SK-N-SH (cell line): ENCODE results near the gene RXFP3. TPM values are rescaled to one million over a fixed set of nuclear protein-coding genes. Genes with fewer than 3 reads are reported as not detected.

Experiments
- CTCF ChIA-PET: fragments of 300-600, 350-600 bp; formaldehyde crosslinking; extraction: SDS; loops from one replicate; lab custom pipeline; 2021; lab: Yijun Ruan, JAX
- POLR2A ChIA-PET: fragments of 350-600 bp; sonication (Branson Sonifier 250); formaldehyde crosslinking; extraction: SDS; loops from one replicate; lab custom pipeline; 2020; ENCODE audit warnings: antibody characterized with exemption, inconsistent platforms; lab: Yijun Ruan, JAX
- DNase-seq: peaks from one replicate; pipeline ENCODE4 v3.0.0; 2012
- H2AFZ ChIP-seq: fragments of 200-600 bp; sonication (generic); 2 replicates; pipeline ENCODE4 v1.8.1; 2016; ENCODE audit warnings: antibody characterized with exemption, mild to moderate bottlenecking, low read depth
- H3F3A ChIP-seq: fragments of 200-600 bp; sonication (generic); replicated peaks from 2 replicates; pipeline ENCODE3; 2016; ENCODE audit warnings: antibody characterized with exemption, mild to moderate bottlenecking; ENCODE audit not compliant: insufficient read depth
- H3K27ac ChIP-seq, 2 experiments: fragments of 200-500 bp in 1 of 2; fragments of 200-600 bp in 1 of 2; sonication (Bioruptor generic) in 1 of 2; sonication (generic), shearing (Covaris generic) in 1 of 2; 2 replicates each; pipeline versions ENCODE4 v1.5.1 to v1.6.1; 2014 to 2016; ENCODE audit warnings: low read depth in 2 of 2, inconsistent platforms in 1 of 2, low read length in 1 of 2, mild to moderate bottlenecking in 1 of 2, mixed read lengths in 1 of 2
- H3K27me3 ChIP-seq: fragments of 200-600 bp; sonication (generic), shearing (Covaris generic); 2 replicates; pipeline ENCODE4 v1.6.1; 2016; ENCODE audit warnings: mixed run types; ENCODE audit not compliant: insufficient read depth
- H3K36me3 ChIP-seq, 2 experiments: fragments of 200-500 bp in 1 of 2; fragments of 200-600 bp in 1 of 2; sonication (Bioruptor generic) in 1 of 2; sonication (generic) in 1 of 2; replicated peaks in 1 of 2; 2 replicates each; pipeline versions ENCODE3 to v1.5.1; 2014 to 2016; ENCODE audit warnings: low read length in 1 of 2, mild to moderate bottlenecking in 1 of 2; ENCODE audit not compliant: insufficient read depth in 2 of 2, control insufficient read depth in 1 of 2
- H3K4me1 ChIP-seq, 2 experiments: fragments of 200-500 bp in 1 of 2; fragments of 200-600 bp in 1 of 2; sonication (Bioruptor generic) in 1 of 2; sonication (generic), shearing (Covaris generic) in 1 of 2; 2 replicates each; pipeline versions ENCODE4 v1.5.1 to v1.6.1; 2014 to 2016; ENCODE audit warnings: low read depth in 1 of 2, low read length in 1 of 2, mixed run types in 1 of 2; ENCODE audit not compliant: insufficient read depth in 2 of 2, control insufficient read depth in 1 of 2
- H3K4me2 ChIP-seq: fragments of 200-600 bp; sonication (generic), shearing (Covaris generic); 2 replicates; pipeline ENCODE4 v1.6.1; 2017; ENCODE audit warnings: mixed run types
- H3K4me3 ChIP-seq, 2 experiments: fragments of 200-500 bp in 1 of 2; fragments of 200-600 bp in 1 of 2; sonication (Bioruptor generic) in 1 of 2; sonication (generic), shearing (Covaris generic) in 1 of 2; 2 replicates each; pipeline versions ENCODE4 v1.5.1 to v1.8.1; 2014 to 2016; ENCODE audit warnings: low read depth in 2 of 2, inconsistent platforms in 1 of 2, low read length in 1 of 2, mild to moderate bottlenecking in 1 of 2, mixed read lengths in 1 of 2, moderate library complexity in 1 of 2
- H3K79me2 ChIP-seq: fragments of 200-600 bp; sonication (generic); 2 replicates; pipeline ENCODE4 v1.8.1; 2017; ENCODE audit warnings: mild to moderate bottlenecking; ENCODE audit not compliant: insufficient read depth
- H3K9ac ChIP-seq: fragments of 200-600 bp; sonication (generic); 2 replicates; pipeline ENCODE4 v1.6.1; 2017; ENCODE audit warnings: mixed run types
- H3K9me2 ChIP-seq: fragments of 200-600 bp; sonication (generic); 2 replicates; pipeline ENCODE4 v1.6.1; 2017; ENCODE audit warnings: mixed run types
- H3K9me3 ChIP-seq: fragments of 200-600 bp; sonication (generic); 2 replicates; pipeline ENCODE4 v1.6.1; 2017; ENCODE audit warnings: mixed run types, mild to moderate bottlenecking, moderate library complexity
- H4K20me1 ChIP-seq: fragments of 200-600 bp; sonication (generic); 2 replicates; pipeline ENCODE4 v1.6.1; 2017; ENCODE audit warnings: mild to moderate bottlenecking, mixed run types; ENCODE audit not compliant: insufficient read depth
- CHD2 ChIP-seq: fragments of 150-350 bp; IDR thresholded peaks from 2 replicates; pipeline ENCODE4 v1.6.1; 2018; ENCODE audit warnings: low read length; ENCODE audit not compliant: partially characterized antibody
- ELF1 ChIP-seq: IDR thresholded peaks from 2 replicates; pipeline ENCODE4 v1.4.0; 2012
- EP300 ChIP-seq, 2 experiments: IDR thresholded peaks; 2 replicates each; pipeline versions ENCODE4 v1.4.0 to v1.6.1; 2012; ENCODE audit warnings: borderline replicate concordance in 1 of 2, low read depth in 1 of 2, low read length in 1 of 2
- EZH2phosphoT487 ChIP-seq: fragments of 200-600 bp; sonication (generic); IDR thresholded peaks from 2 replicates; pipeline ENCODE4 v1.6.1; 2017; ENCODE audit warnings: low read depth, mixed run types, mild to moderate bottlenecking, antibody characterized with exemption, moderate library complexity, borderline replicate concordance
- FOXM1 ChIP-seq: IDR thresholded peaks from 2 replicates; pipeline ENCODE4 v1.4.0; 2012; ENCODE audit warnings: low read depth, mild to moderate bottlenecking
- GABPA ChIP-seq: IDR thresholded peaks from 2 replicates; pipeline ENCODE4 v1.4.0; 2012; ENCODE audit warnings: low read depth, mild to moderate bottlenecking
- MXI1 ChIP-seq: IDR thresholded peaks from 2 replicates; pipeline ENCODE4 v1.6.1; 2012; ENCODE audit warnings: mild to moderate bottlenecking, low read depth, low read length, improper control_type of control experiment
- POLR2AphosphoS5 ChIP-seq: IDR thresholded peaks from 2 replicates; pipeline ENCODE4 v1.6.1; 2012; ENCODE audit warnings: low read depth, low read length
- RFX5 ChIP-seq: IDR thresholded peaks from 2 replicates; pipeline ENCODE4 v1.6.1; 2012; ENCODE audit warnings: mild to moderate bottlenecking, improper control_type of control experiment, low read length
- SIN3A ChIP-seq: IDR thresholded peaks from 2 replicates; pipeline ENCODE4 v1.6.1; 2012; ENCODE audit warnings: low read depth, mild to moderate bottlenecking, low read length, moderate library complexity, borderline replicate concordance
- SMC3 ChIP-seq: IDR thresholded peaks from 2 replicates; pipeline ENCODE4 v1.6.1; 2012; ENCODE audit warnings: low read depth, low read length, improper control_type of control experiment
- TEAD4 ChIP-seq: IDR thresholded peaks from 2 replicates; pipeline ENCODE4 v1.4.0; 2012; ENCODE audit warnings: mild to moderate bottlenecking, borderline replicate concordance; ENCODE audit not compliant: insufficient read depth
- YY1 ChIP-seq: IDR thresholded peaks from 2 replicates; pipeline ENCODE4 v1.4.0; 2012; ENCODE audit warnings: low read depth, mild to moderate bottlenecking
- WGBS: methylation state at CpG from one replicate; pipeline ENCODE4 v1.1.6; 2017; ENCODE audit warnings: low lambda C conversion rate; 5-methylcytosine and 5-hydroxymethylcytosine counted together
- polyA plus RNA-seq, 3 experiments: library from polyadenylated mRNA; depleted of rRNA; stranded (reverse); fragments of >200 nt; gene quantifications; 2 replicates each; pipeline ENCODE4 v1.2.3, GENCODE V29; 2012
- TF ChIP-seq, protein P1 (sequence below): fragments of 150-350 bp; IDR thresholded peaks from 2 replicates; pipeline ENCODE4 v1.6.1; 2017; ENCODE audit warnings: antibody characterized with exemption, low read length, low read depth, borderline replicate concordance
- TF ChIP-seq, protein P2 (sequence below): IDR thresholded peaks from 2 replicates; pipeline ENCODE4 v1.4.0; 2012; ENCODE audit warnings: low read depth
- TF ChIP-seq, protein P3 (sequence below): fragments of 150-350 bp; IDR thresholded peaks from 2 replicates; pipeline ENCODE4 v1.6.1; 2016; ENCODE audit warnings: mild to moderate bottlenecking, low read depth, low read length
- TF ChIP-seq, protein P4 (sequence below): IDR thresholded peaks from 2 replicates; pipeline ENCODE4 v1.4.0; 2012; ENCODE audit warnings: low read depth, borderline replicate concordance
- TF ChIP-seq, protein P5 (sequence below): IDR thresholded peaks from 2 replicates; pipeline ENCODE4 v1.4.0; 2012; ENCODE audit warnings: low read depth, borderline replicate concordance
- TF ChIP-seq, protein P6 (sequence below): fragments of 200-600 bp; sonication (generic); IDR thresholded peaks from 2 replicates; pipeline ENCODE4 v1.6.1; 2017; ENCODE audit warnings: antibody characterized with exemption, mild to moderate bottlenecking, moderate library complexity

Gene RXFP3
- polyA plus RNA-seq, 1 of the 3 experiments (the other 2 are of a cell fraction), result not detected

DNA sequence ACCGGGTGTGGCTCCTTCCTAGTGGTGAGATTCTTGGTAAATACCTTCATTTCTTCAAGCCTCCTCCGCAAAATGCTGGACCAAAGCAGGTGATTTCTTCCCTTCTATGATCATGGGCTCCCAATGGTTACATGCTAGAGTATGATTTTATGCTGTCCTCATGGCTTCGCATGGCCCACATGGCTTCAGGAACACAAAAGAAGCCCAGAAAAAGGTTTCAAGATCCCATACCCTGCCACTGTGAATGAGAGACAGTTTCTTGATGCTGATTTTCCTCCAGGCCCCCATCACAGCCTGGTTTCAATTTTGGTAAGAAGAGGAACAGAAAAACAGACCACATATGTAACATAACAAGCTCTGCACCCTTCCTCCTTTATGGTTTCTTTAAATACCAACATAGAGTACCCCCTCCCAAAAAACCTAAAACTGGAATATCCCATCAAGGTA is 2.4 kb upstream of the RXFP3 start:
- Histone ChIP-seq H3K36me3 (no peaks in the 10 kb centered on the region), H2AFZ (no peak overlapping the region), H3K27ac (no peak overlapping the region), H3F3A (no peaks in the 10 kb centered on the region), H3K9me3 (no peaks in the 10 kb centered on the region), H3K9me2 (no peaks in the 10 kb centered on the region), H3K79me2 (no peaks in the 10 kb centered on the region), H4K20me1 (0 out of 2 replicates have a peak, but pooled peaks cover 4% of the 10 kb centered on the region), H3K4me2 (no peak overlapping the region), H3K4me3 (no peak overlapping the region), H3K9ac (no peak overlapping the region), H3K4me1 (peaks cover 0 to 6% of the 10 kb centered on the region in 2 experiments; a peak in 1 of 4 replicates), H3K27me3 (peaks cover 26% of the 10 kb centered on the region)
- TF ChIP-seq, protein P1, sequence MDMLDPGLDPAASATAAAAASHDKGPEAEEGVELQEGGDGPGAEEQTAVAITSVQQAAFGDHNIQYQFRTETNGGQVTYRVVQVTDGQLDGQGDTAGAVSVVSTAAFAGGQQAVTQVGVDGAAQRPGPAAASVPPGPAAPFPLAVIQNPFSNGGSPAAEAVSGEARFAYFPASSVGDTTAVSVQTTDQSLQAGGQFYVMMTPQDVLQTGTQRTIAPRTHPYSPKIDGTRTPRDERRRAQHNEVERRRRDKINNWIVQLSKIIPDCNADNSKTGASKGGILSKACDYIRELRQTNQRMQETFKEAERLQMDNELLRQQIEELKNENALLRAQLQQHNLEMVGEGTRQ, result no peak
- TF ChIP-seq EP300 (IDR thresholded peaks at IDR 0.05; ENCODE audit: borderline replicate concordance in 1 of 2, low read depth in 1 of 2, low read length in 1 of 2) (no peak), TEAD4 (no peak), EZH2phosphoT487 (no peak), FOXM1 (no peak), ELF1 (no peak), SMC3 (no peak), POLR2AphosphoS5 (no peak), GABPA (no peak)
- TF ChIP-seq, protein P2, sequence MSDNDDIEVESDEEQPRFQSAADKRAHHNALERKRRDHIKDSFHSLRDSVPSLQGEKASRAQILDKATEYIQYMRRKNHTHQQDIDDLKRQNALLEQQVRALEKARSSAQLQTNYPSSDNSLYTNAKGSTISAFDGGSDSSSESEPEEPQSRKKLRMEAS, result no peak
- TF ChIP-seq, protein P3, sequence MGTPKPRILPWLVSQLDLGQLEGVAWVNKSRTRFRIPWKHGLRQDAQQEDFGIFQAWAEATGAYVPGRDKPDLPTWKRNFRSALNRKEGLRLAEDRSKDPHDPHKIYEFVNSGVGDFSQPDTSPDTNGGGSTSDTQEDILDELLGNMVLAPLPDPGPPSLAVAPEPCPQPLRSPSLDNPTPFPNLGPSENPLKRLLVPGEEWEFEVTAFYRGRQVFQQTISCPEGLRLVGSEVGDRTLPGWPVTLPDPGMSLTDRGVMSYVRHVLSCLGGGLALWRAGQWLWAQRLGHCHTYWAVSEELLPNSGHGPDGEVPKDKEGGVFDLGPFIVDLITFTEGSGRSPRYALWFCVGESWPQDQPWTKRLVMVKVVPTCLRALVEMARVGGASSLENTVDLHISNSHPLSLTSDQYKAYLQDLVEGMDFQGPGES, result no peak
- TF ChIP-seq, protein P4, sequence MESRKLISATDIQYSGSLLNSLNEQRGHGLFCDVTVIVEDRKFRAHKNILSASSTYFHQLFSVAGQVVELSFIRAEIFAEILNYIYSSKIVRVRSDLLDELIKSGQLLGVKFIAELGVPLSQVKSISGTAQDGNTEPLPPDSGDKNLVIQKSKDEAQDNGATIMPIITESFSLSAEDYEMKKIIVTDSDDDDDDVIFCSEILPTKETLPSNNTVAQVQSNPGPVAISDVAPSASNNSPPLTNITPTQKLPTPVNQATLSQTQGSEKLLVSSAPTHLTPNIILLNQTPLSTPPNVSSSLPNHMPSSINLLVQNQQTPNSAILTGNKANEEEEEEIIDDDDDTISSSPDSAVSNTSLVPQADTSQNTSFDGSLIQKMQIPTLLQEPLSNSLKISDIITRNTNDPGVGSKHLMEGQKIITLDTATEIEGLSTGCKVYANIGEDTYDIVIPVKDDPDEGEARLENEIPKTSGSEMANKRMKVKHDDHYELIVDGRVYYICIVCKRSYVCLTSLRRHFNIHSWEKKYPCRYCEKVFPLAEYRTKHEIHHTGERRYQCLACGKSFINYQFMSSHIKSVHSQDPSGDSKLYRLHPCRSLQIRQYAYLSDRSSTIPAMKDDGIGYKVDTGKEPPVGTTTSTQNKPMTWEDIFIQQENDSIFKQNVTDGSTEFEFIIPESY, result no peak
- 63% methylated on average over 3 of the region's 3 CpGs for WGBS
- DNase-seq, result no peak
- CTCF ChIA-PET, result interaction anchor here (0.7 to 4.4 kb wide), 13 partner anchors 10 to 512 kb away, joined by 3 to 38 read pairs (median 6); no protein-coding TSS in a partner anchor
- POLR2A ChIA-PET, result no interaction called here

DNA sequence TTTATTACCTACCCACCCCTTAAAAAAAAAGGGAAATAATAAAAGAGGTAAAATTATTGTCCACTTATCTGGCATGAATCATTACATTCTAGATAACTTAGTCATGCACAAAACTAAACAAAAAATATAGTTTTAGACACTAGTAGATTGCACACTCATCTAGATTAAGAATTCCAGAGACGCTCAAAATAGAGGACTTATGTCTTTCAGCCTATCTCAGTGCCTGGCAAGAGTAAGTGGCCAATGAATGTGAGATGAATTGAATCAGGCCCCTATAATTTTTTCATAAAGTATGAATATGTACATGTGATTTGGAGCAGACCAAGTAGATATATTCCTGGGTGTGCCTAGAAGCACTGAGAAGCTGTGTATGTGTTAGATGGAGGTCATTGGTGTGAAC is 2.0 kb upstream of the RXFP3 start:
- Histone ChIP-seq H3K4me2 (no peak overlapping the region), H3K9me3 (no peaks in the 10 kb centered on the region), H3K79me2 (no peaks in the 10 kb centered on the region), H3F3A (no peaks in the 10 kb centered on the region), H3K36me3 (no peaks in the 10 kb centered on the region), H4K20me1 (0 out of 2 replicates have a peak, but pooled peaks cover 4% of the 10 kb centered on the region), H3K9ac (no peak overlapping the region), H3K9me2 (no peaks in the 10 kb centered on the region), H3K4me3 (no peak overlapping the region), H3K27me3 (peaks cover 30% of the 10 kb centered on the region), H3K4me1 (peaks cover 0 to 6% of the 10 kb centered on the region in 2 experiments; a peak in 1 of 4 replicates), H2AFZ (no peak overlapping the region), H3K27ac (no peak overlapping the region)
- ChIA-PET CTCF (interaction anchor here (0.7 to 4.4 kb wide), 20 partner anchors 11 to 523 kb away, joined by 3 to 38 read pairs (median 5); no protein-coding TSS in a partner anchor), POLR2A (no interaction called here)
- whole genome bisulfite sequencing, result 8% methylated on average over 1 of the region's 1 CpG
- no peak for DNase-seq
- TF ChIP-seq RFX5 (no peak), POLR2AphosphoS5 (no peak), CHD2 (no peak), MXI1 (no peak), YY1 (no peak), SIN3A (no peak)
- TF ChIP-seq, protein P5, sequence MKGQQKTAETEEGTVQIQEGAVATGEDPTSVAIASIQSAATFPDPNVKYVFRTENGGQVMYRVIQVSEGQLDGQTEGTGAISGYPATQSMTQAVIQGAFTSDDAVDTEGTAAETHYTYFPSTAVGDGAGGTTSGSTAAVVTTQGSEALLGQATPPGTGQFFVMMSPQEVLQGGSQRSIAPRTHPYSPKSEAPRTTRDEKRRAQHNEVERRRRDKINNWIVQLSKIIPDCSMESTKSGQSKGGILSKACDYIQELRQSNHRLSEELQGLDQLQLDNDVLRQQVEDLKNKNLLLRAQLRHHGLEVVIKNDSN, result no peak
- TF ChIP-seq, protein P2, result no peak
- TF ChIP-seq, protein P6, sequence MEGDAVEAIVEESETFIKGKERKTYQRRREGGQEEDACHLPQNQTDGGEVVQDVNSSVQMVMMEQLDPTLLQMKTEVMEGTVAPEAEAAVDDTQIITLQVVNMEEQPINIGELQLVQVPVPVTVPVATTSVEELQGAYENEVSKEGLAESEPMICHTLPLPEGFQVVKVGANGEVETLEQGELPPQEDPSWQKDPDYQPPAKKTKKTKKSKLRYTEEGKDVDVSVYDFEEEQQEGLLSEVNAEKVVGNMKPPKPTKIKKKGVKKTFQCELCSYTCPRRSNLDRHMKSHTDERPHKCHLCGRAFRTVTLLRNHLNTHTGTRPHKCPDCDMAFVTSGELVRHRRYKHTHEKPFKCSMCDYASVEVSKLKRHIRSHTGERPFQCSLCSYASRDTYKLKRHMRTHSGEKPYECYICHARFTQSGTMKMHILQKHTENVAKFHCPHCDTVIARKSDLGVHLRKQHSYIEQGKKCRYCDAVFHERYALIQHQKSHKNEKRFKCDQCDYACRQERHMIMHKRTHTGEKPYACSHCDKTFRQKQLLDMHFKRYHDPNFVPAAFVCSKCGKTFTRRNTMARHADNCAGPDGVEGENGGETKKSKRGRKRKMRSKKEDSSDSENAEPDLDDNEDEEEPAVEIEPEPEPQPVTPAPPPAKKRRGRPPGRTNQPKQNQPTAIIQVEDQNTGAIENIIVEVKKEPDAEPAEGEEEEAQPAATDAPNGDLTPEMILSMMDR, result no peak
